HEK293 (cell line): ENCODE data around the gene PIK3R2.

Experiments used
- INSM2 ChIP-seq: fragments of 450-650 bp; formaldehyde crosslinking; IDR thresholded peaks from 2 replicates; pipeline ENCODE4 v1.5.1; 2016; ENCODE audit warnings: missing biosample characterization, missing genetic modification characterization
- PRDM2 ChIP-seq: fragments of 450-650 bp; formaldehyde crosslinking; IDR thresholded peaks from 2 replicates; pipeline ENCODE4 v1.5.1; 2016; ENCODE audit warnings: missing biosample characterization, missing genetic modification characterization, borderline replicate concordance
- PRDM6 ChIP-seq: fragments of 450-650 bp; formaldehyde crosslinking; IDR thresholded peaks from 2 replicates; pipeline ENCODE4 v1.5.1; 2017; ENCODE audit warnings: missing biosample characterization, missing genetic modification characterization
- RBAK ChIP-seq: fragments of 450-650 bp; formaldehyde crosslinking; IDR thresholded peaks from 2 replicates; pipeline ENCODE4 v1.5.1; 2016; ENCODE audit warnings: missing biosample characterization, missing genetic modification characterization
- SCRT2 ChIP-seq: fragments of 450-650 bp; formaldehyde crosslinking; IDR thresholded peaks from 2 replicates; pipeline ENCODE4 v1.5.1; 2016; ENCODE audit warnings: missing biosample characterization, missing genetic modification characterization
- TRIM28 ChIP-seq: IDR thresholded peaks from 2 replicates; pipeline ENCODE4 v1.6.1; 2011; ENCODE audit warnings: low read length, control low read depth, borderline replicate concordance
- YY1 ChIP-seq: fragments of 450-650 bp; formaldehyde crosslinking; IDR thresholded peaks from 2 replicates; pipeline ENCODE4 v1.5.1; 2018; ENCODE audit warnings: missing biosample characterization, missing genetic modification characterization
- ZBTB21 ChIP-seq: fragments of 450-650 bp; formaldehyde crosslinking; IDR thresholded peaks from 2 replicates; pipeline ENCODE4 v1.5.1; 2017; ENCODE audit warnings: missing biosample characterization, missing genetic modification characterization
- ZFP69B ChIP-seq: fragments of 450-650 bp; formaldehyde crosslinking; IDR thresholded peaks from 2 replicates; pipeline ENCODE4 v1.5.1; 2016; ENCODE audit warnings: missing biosample characterization, missing genetic modification characterization
- ZNF16 ChIP-seq: fragments of 450-650 bp; formaldehyde crosslinking; IDR thresholded peaks from 2 replicates; pipeline ENCODE4 v1.5.1; 2016; ENCODE audit warnings: low read depth, missing biosample characterization, missing genetic modification characterization
- ZNF175 ChIP-seq: fragments of 450-650 bp; formaldehyde crosslinking; IDR thresholded peaks from 2 replicates; pipeline ENCODE4 v1.5.1; 2016; ENCODE audit warnings: missing biosample characterization, missing genetic modification characterization
- ZNF214 ChIP-seq: fragments of 450-650 bp; formaldehyde crosslinking; IDR thresholded peaks from 2 replicates; pipeline ENCODE4 v1.5.1; 2017; ENCODE audit warnings: missing biosample characterization, mild to moderate bottlenecking, missing genetic modification characterization, borderline replicate concordance
- ZNF311 ChIP-seq: fragments of 450-650 bp; formaldehyde crosslinking; IDR thresholded peaks from 2 replicates; pipeline ENCODE4 v1.5.1; 2017; ENCODE audit warnings: missing biosample characterization, missing genetic modification characterization, borderline replicate concordance
- ZNF335 ChIP-seq: fragments of 450-650 bp; formaldehyde crosslinking; conservative IDR thresholded peaks from 2 replicates; pipeline ENCODE4 v1.5.1; 2016; ENCODE audit warnings: missing biosample characterization, missing genetic modification characterization
- ZNF391 ChIP-seq: fragments of 450-650 bp; formaldehyde crosslinking; IDR thresholded peaks from 2 replicates; pipeline ENCODE4 v1.5.1; 2016; ENCODE audit warnings: low read depth, missing biosample characterization, missing genetic modification characterization, borderline replicate concordance
- ZNF404 ChIP-seq: fragments of 450-650 bp; formaldehyde crosslinking; IDR thresholded peaks from 2 replicates; pipeline ENCODE4 v1.5.1; 2017; ENCODE audit warnings: missing biosample characterization, missing genetic modification characterization
- ZNF488 ChIP-seq: fragments of 450-650 bp; formaldehyde crosslinking; IDR thresholded peaks from 2 replicates; pipeline ENCODE4 v1.5.1; 2016; ENCODE audit warnings: missing biosample characterization, missing genetic modification characterization
- ZNF513 ChIP-seq: fragments of 450-650 bp; IDR thresholded peaks from 2 replicates; pipeline ENCODE4 v1.5.1; 2018; ENCODE audit warnings: missing biosample characterization, missing genetic modification characterization
- ZNF514 ChIP-seq: fragments of 450-650 bp; formaldehyde crosslinking; IDR thresholded peaks from 2 replicates; pipeline ENCODE4 v1.5.1; 2016; ENCODE audit warnings: missing biosample characterization, missing genetic modification characterization
- ZNF623 ChIP-seq: fragments of 450-650 bp; formaldehyde crosslinking; IDR thresholded peaks from 2 replicates; pipeline ENCODE4 v1.5.1; 2016; ENCODE audit warnings: missing biosample characterization, missing genetic modification characterization
- ZNF626 ChIP-seq: fragments of 450-650 bp; sonication (Bioruptor Pico); formaldehyde crosslinking; IDR thresholded peaks from 2 replicates; pipeline ENCODE4 v1.5.1; 2018; ENCODE audit warnings: missing biosample characterization, missing genetic modification characterization, inconsistent platforms
- ZNF629 ChIP-seq: fragments of 450-650 bp; formaldehyde crosslinking; IDR thresholded peaks from 2 replicates; pipeline ENCODE4 v1.5.1; 2017; ENCODE audit warnings: missing biosample characterization, missing genetic modification characterization
- ZNF747 ChIP-seq: fragments of 450-650 bp; formaldehyde crosslinking; IDR thresholded peaks from 2 replicates; pipeline ENCODE4 v1.5.1; 2016; ENCODE audit warnings: missing biosample characterization, missing genetic modification characterization
- ZNF830 ChIP-seq: fragments of 450-650 bp; IDR thresholded peaks from 2 replicates; pipeline ENCODE4 v1.5.0; 2018; ENCODE audit warnings: missing biosample characterization, missing genetic modification characterization, low read depth, mild to moderate bottlenecking, moderate library complexity
- TF ChIP-seq, protein P1 (sequence below): fragments of 450-650 bp; formaldehyde crosslinking; IDR thresholded peaks from 2 replicates; pipeline ENCODE4 v1.5.1; 2016; ENCODE audit warnings: missing biosample characterization, missing genetic modification characterization
- TF ChIP-seq, protein P2 (sequence below): fragments of 450-650 bp; formaldehyde crosslinking; IDR thresholded peaks from 2 replicates; pipeline ENCODE4 v1.5.1; 2016; ENCODE audit warnings: missing biosample characterization, missing genetic modification characterization

The PIK3R2 gene

GRCh38 chr19:18112989-18113478 lies 39.9 kb upstream of the PIK3R2 start (continued):
- no peak for TF ChIP-seq PRDM2 (tag by site-specific recombination)
- TF ChIP-seq ZNF391 (tag by site-specific recombination): no peak
- TF ChIP-seq ZNF747 (tag by site-specific recombination): no peak
- TF ChIP-seq, protein P1, sequence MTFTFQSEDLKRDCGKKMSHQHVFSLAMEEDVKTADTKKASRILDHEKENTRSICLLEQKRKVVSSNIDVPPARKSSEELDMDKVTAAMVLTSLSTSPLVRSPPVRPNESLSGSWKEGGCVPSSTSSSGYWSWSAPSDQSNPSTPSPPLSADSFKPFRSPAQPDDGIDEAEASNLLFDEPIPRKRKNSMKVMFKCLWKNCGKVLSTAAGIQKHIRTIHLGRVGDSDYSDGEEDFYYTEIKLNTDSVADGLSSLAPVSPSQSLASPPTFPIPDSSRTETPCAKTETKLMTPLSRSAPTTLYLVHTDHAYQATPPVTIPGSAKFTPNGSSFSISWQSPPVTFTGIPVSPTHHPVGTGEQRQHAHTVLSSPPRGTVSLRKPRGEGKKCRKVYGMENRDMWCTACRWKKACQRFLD (tag by site-specific recombination): no peak
- no peak for TF ChIP-seq ZNF513 (tag by site-specific recombination)
- no peak for TF ChIP-seq TRIM28
- TF ChIP-seq INSM2 (tag by site-specific recombination): no peak
- TF ChIP-seq ZNF214 (tag by site-specific recombination): no peak
- TF ChIP-seq ZFP69B (tag by site-specific recombination): 0 out of 2 replicates have a peak, but pooled peaks have one; percentile 16
- no peak for TF ChIP-seq ZNF514
- no peak for TF ChIP-seq ZNF488 (tag by site-specific recombination)
- TF ChIP-seq ZNF335 (tag by site-specific recombination): no peak
- no peak for TF ChIP-seq ZNF623
- no peak for TF ChIP-seq ZBTB21 (tag by site-specific recombination)
- TF ChIP-seq ZNF16: no peak
- TF ChIP-seq ZNF311: no peak
- no peak for TF ChIP-seq YY1 (tag by site-specific recombination)
- TF ChIP-seq ZNF404 (tag by site-specific recombination): no peak
- no peak for TF ChIP-seq RBAK (tag by site-specific recombination)
- no peak for TF ChIP-seq ZNF175 (tag by site-specific recombination)
- TF ChIP-seq, protein P2, sequence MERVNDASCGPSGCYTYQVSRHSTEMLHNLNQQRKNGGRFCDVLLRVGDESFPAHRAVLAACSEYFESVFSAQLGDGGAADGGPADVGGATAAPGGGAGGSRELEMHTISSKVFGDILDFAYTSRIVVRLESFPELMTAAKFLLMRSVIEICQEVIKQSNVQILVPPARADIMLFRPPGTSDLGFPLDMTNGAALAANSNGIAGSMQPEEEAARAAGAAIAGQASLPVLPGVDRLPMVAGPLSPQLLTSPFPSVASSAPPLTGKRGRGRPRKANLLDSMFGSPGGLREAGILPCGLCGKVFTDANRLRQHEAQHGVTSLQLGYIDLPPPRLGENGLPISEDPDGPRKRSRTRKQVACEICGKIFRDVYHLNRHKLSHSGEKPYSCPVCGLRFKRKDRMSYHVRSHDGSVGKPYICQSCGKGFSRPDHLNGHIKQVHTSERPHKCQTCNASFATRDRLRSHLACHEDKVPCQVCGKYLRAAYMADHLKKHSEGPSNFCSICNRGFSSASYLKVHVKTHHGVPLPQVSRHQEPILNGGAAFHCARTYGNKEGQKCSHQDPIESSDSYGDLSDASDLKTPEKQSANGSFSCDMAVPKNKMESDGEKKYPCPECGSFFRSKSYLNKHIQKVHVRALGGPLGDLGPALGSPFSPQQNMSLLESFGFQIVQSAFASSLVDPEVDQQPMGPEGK: peak; percentile 50; the same call in 1 of the 2 replicates
- no peak for TF ChIP-seq SCRT2 (tag by site-specific recombination)
- no peak for TF ChIP-seq ZNF830
- no peak for TF ChIP-seq ZNF629 (tag by site-specific recombination)
- no peak for TF ChIP-seq PRDM6 (tag by site-specific recombination)
- TF ChIP-seq ZNF626 (tag by site-specific recombination): no peak
